ENCODE measurements around the gene TAF1A.

The TAF1A gene

DNA sequence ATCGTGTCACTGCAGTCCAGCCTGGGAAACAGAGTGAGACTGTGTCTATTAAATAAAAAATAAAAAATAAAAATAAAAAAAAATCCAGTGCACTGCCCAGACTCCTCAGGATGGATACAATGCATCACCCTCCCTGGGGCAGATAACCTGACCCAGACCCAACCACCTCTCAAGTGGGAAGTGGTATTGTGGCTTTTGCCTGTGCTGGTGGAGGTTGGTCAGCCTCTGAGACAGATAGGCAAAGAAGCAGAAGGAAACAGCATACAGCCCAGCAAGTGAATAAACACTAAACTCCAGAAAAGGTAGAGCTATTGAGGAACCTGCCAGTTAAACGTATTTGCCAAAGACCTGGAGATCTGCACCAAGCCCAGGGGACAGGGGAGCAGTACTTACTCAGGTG lies 63.8 kb downstream of the TAF1A start:
- H3K36me3 ChIP-seq (replicated peaks): no peaks in the 10 kb centered on the region
- no peak overlapping the region for H3K4me3 ChIP-seq (ENCODE audit: low read depth, low read length)
- in situ Hi-C loops (cut with HindIII; ENCODE audit: low pct_ligation_motif_present, low sequenced_read_pairs): no loop called here
- H3K27me3 ChIP-seq (replicated peaks): no peaks in the 10 kb centered on the region
- DNase-seq: no peak
- no peak overlapping the region for H3K27ac ChIP-seq
- TF ChIP-seq, protein P1, sequence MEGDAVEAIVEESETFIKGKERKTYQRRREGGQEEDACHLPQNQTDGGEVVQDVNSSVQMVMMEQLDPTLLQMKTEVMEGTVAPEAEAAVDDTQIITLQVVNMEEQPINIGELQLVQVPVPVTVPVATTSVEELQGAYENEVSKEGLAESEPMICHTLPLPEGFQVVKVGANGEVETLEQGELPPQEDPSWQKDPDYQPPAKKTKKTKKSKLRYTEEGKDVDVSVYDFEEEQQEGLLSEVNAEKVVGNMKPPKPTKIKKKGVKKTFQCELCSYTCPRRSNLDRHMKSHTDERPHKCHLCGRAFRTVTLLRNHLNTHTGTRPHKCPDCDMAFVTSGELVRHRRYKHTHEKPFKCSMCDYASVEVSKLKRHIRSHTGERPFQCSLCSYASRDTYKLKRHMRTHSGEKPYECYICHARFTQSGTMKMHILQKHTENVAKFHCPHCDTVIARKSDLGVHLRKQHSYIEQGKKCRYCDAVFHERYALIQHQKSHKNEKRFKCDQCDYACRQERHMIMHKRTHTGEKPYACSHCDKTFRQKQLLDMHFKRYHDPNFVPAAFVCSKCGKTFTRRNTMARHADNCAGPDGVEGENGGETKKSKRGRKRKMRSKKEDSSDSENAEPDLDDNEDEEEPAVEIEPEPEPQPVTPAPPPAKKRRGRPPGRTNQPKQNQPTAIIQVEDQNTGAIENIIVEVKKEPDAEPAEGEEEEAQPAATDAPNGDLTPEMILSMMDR (IDR thresholded peaks at IDR 0.05; ENCODE audit: low read depth, low read length, missing control alignments): no peak

- Histone ChIP-seq H3K27me3 (replicated peaks) (no peaks in the 10 kb centered on the region), H3K27ac (no peak overlapping the region), H3K4me3 (ENCODE audit: low read depth, low read length) (no peak overlapping the region), H3K36me3 (replicated peaks) (no peaks in the 10 kb centered on the region)
- no peak for DNase-seq
- TF ChIP-seq, protein P1 (IDR thresholded peaks at IDR 0.05; ENCODE audit: low read depth, low read length, missing control alignments): no peak
- in situ Hi-C loops (cut with HindIII; ENCODE audit: low pct_ligation_motif_present, low sequenced_read_pairs): no loop called here
Measured at GRCh38 chr1:222523852-222524251, 65.9 kb downstream of the TAF1A start.

GRCh38 chr1:222522105-222522915 lies 67.4 kb downstream of the TAF1A start:
- no peak for DNase-seq
- in situ Hi-C loops (cut with HindIII; ENCODE audit: low pct_ligation_motif_present, low sequenced_read_pairs): no loop called here
- TF ChIP-seq, protein P1 (IDR thresholded peaks at IDR 0.05; ENCODE audit: low read depth, low read length, missing control alignments): no peak
- H3K4me3 ChIP-seq (ENCODE audit: low read depth, low read length): no peak overlapping the region
- no peaks in the 10 kb centered on the region for H3K36me3 ChIP-seq (replicated peaks)
- H3K27ac ChIP-seq: no peak overlapping the region
- H3K27me3 ChIP-seq (replicated peaks): no peaks in the 10 kb centered on the region

GRCh38 chr1:222521299-222522104 lies 68.2 kb downstream of the TAF1A start:
- TF ChIP-seq, protein P1 (IDR thresholded peaks at IDR 0.05; ENCODE audit: low read depth, low read length, missing control alignments): no peak
- Histone ChIP-seq H3K4me3 (ENCODE audit: low read depth, low read length) (no peak overlapping the region), H3K27ac (no peak overlapping the region), H3K27me3 (replicated peaks) (no peaks in the 10 kb centered on the region), H3K36me3 (replicated peaks) (no peaks in the 10 kb centered on the region)
- DNase-seq: peak; percentile 22
- in situ Hi-C loops (cut with HindIII; ENCODE audit: low pct_ligation_motif_present, low sequenced_read_pairs): no loop called here

Measured in brain microvascular endothelial cell (primary cell).